CD4-positive, alpha-beta T cell (primary cell): ENCODE measurements around the gene RNU7-1. TPM values are rescaled to one million over a fixed set of nuclear protein-coding genes. Genes with fewer than 3 reads are reported as not detected.

Experiments
- ATAC-seq: fragments of 200-7000 bp; cut with Tn5 transposase; one replicate; pipeline ENCODE4 v1.10.0; 2022; ENCODE audit warnings: mild to moderate bottlenecking; ENCODE audit not compliant: poor library complexity
- CTCF ChIA-PET: fragments of 350-600 bp; sonication (Branson Sonifier 250); formaldehyde crosslinking; loops from one replicate; lab custom pipeline; 2021; ENCODE audit warnings: antibody characterized with exemption, inconsistent platforms; lab: Charles Lee
- POLR2A ChIA-PET: fragments of 350-600 bp; sonication (Branson Sonifier 250); formaldehyde crosslinking; loops from one replicate; lab custom pipeline; 2021; ENCODE audit warnings: antibody characterized with exemption, inconsistent platforms; lab: Charles Lee
- DNase-seq, 14 experiments: peaks; one replicate each; pipeline ENCODE4 v3.0.0-alpha.2; 2013 to 2020; ENCODE audit warnings: mixed read lengths in 2 of 14
- H3K27ac ChIP-seq, 2 donors: one replicate each; pipeline versions ENCODE4 v1.5.1 to v1.7.0; 2013; ENCODE audit warnings: low read length in 2 of 2, low read depth in 1 of 2, mild to moderate bottlenecking in 1 of 2
- H3K27me3 ChIP-seq, 2 experiments: 1 replicate in 1 of 2; 2 replicates in 1 of 2; pipeline versions ENCODE4 v1.6.1 to v1.7.0; 2013; ENCODE audit warnings: low read length in 2 of 2, control low read depth in 1 of 2, mild to moderate bottlenecking in 1 of 2, moderate library complexity in 1 of 2; ENCODE audit not compliant: insufficient read depth in 2 of 2, control insufficient read depth in 1 of 2
- H3K36me3 ChIP-seq: one replicate; pipeline ENCODE4 v1.6.1; 2013; ENCODE audit warnings: low read length, control low read depth; ENCODE audit not compliant: insufficient read depth
- H3K4me1 ChIP-seq: one replicate; pipeline ENCODE4 v1.6.1; 2013; ENCODE audit warnings: low read length, control low read depth; ENCODE audit not compliant: insufficient read depth
- H3K4me3 ChIP-seq: one replicate; pipeline ENCODE4 v1.5.1; 2013; ENCODE audit warnings: mild to moderate bottlenecking, low read length, moderate library complexity
- H3K9me3 ChIP-seq, 2 experiments: 1 replicate in 1 of 2; 2 replicates in 1 of 2; pipeline versions ENCODE4 v1.6.1 to v1.7.0; 2013; ENCODE audit warnings: low read length in 2 of 2, mild to moderate bottlenecking in 2 of 2, control low read depth in 1 of 2, moderate library complexity in 1 of 2; ENCODE audit not compliant: control insufficient read depth in 1 of 2, insufficient read depth in 1 of 2
- H3K27ac Mint-ChIP-seq: one replicate; pipeline ENCODE4 v1.8.0; 2020; ENCODE audit warnings: mixed read lengths
- H3K27me3 Mint-ChIP-seq: one replicate; pipeline ENCODE4 v1.8.0; 2021; ENCODE audit warnings: mixed read lengths
- H3K36me3 Mint-ChIP-seq: one replicate; pipeline ENCODE4 v1.8.0; 2021; ENCODE audit warnings: low read depth, mixed read lengths
- H3K4me1 Mint-ChIP-seq: one replicate; pipeline ENCODE4 v1.8.0; 2021; ENCODE audit warnings: low read depth, mixed read lengths
- H3K4me3 Mint-ChIP-seq: one replicate; pipeline ENCODE4 v1.8.0; 2020; ENCODE audit warnings: mild to moderate bottlenecking, mixed read lengths
- H3K9me3 Mint-ChIP-seq: one replicate; pipeline ENCODE4 v1.8.0; 2020; ENCODE audit warnings: mixed read lengths
- CTCF ChIP-seq: fragments of 200-600 bp; IDR thresholded peaks from one replicate; pipeline ENCODE4 v1.8.0; 2022; ENCODE audit warnings: antibody characterized with exemption, mild to moderate bottlenecking
- intact Hi-C, 2 experiments: fragments of 100-400 bp; cut with DNase I in 1 of 2; cut with micrococcal nuclease in 1 of 2; formaldehyde crosslinking; loops; one replicate each; pipeline versions ENCODE4 v1.15.1 to v1.9.0; 2023 to 2025; cut with DNase I, micrococcal nuclease
- total RNA-seq, 174 experiments: library from RNA in 2 of 174; stranded (reverse) in 2 of 174; gene quantifications; one replicate each; pipeline ENCODE4 v1.2.3 and lab custom pipeline; 2021 to 2026

RNU7-1 gene
- total RNA-seq, 2 experiments from 2014 or later = not detected

GRCh38 chr12:6914246-6914946 is 29.2 kb upstream of the RNU7-1 start, which contains the start of gene ENO2:
Gene ENO2, plus strand, starts transcription at chr12:6914580. Its CDS starts 1,253 bp downstream, at chr12:6915833.
- H3K36me3 ChIP-seq = peaks cover 26% of the 10 kb centered on the region
- intact Hi-C loops = loop anchor here in 1 of 2 experiments (5.0 kb wide), 1 partner anchor 42 kb away; the partner anchor contains the start of gene SPSB2
- no peak for TF ChIP-seq CTCF
- Mint-ChIP-seq H3K27ac (peak within 1 kb of the TSS; percentile 82), H3K27me3 (no peaks in the 10 kb centered on the region), H3K4me3 (peak within 1 kb of the TSS; percentile 94), H3K36me3 (peaks cover 32% of the 10 kb centered on the region), H3K9me3 (no peaks in the 10 kb centered on the region), H3K4me1 (peaks cover 31% of the 10 kb centered on the region)
- ChIA-PET POLR2A (interaction anchor here (0.6 to 5.4 kb wide), 22 partner anchors 9 to 421 kb away, joined by 3 to 35 read pairs (median 6); partner anchors contain the start of genes C12orf57, CD4, CDCA3 and COPS7A), CTCF (interaction anchor here (0.7 to 3.4 kb wide), 8 partner anchors 20 to 104 kb away, joined by 3 to 36 read pairs (median 4); partner anchors contain the start of genes C12orf57, LPCAT3, RNU7-1 and SPSB2)
- DNase-seq (peak; percentile 72 to 93 (median 86)), ATAC-seq (peak; percentile 93)
- H3K4me3 ChIP-seq = peak within 1 kb of the TSS; percentile 65
- H3K9me3 ChIP-seq = no peaks in the 10 kb centered on the region
- peaks cover 32% of the 10 kb centered on the region for H3K4me1 ChIP-seq
- H3K27me3 ChIP-seq = no peaks in the 10 kb centered on the region
- peak within 1 kb of the TSS; percentile 84 to 90 for H3K27ac ChIP-seq

GRCh38 chr12:6914947-6915788 is 28.4 kb upstream of the RNU7-1 start:
- intact Hi-C loops = loop anchor here in 1 of 2 experiments (5.0 kb wide), 1 partner anchor 43 kb away; the partner anchor contains the start of gene SPSB2
- ATAC-seq = no peak

More at GRCh38 chr12:6914947-6915788, 28.4 kb upstream of the RNU7-1 start:
- no peaks in the 10 kb centered on the region for H3K27me3 ChIP-seq
- Mint-ChIP-seq H3K27me3 (no peaks in the 10 kb centered on the region), H3K27ac (peak overlapping the region; percentile 82), H3K9me3 (no peaks in the 10 kb centered on the region), H3K36me3 (peaks cover 40% of the 10 kb centered on the region), H3K4me1 (peaks cover 31% of the 10 kb centered on the region), H3K4me3 (peak overlapping the region; percentile 94)
- TF ChIP-seq CTCF = no peak
- ChIA-PET POLR2A (interaction anchor here (0.7 to 5.4 kb wide), 17 partner anchors 10 to 422 kb away, joined by 3 to 35 read pairs (median 7); partner anchors contain the start of genes C12orf57, CD4, CDCA3 and COPS7A), CTCF (interaction anchor here (0.7 to 3.4 kb wide), 6 partner anchors 24 to 103 kb away, joined by 3 to 36 read pairs (median 5); partner anchors contain the start of genes C12orf57, LPCAT3, RNU7-1 and SPSB2)
- peak overlapping the region; percentile 65 for H3K4me3 ChIP-seq
- peak overlapping the region; percentile 5 to 90 for H3K27ac ChIP-seq
- H3K36me3 ChIP-seq = peaks cover 32% of the 10 kb centered on the region
- H3K4me1 ChIP-seq = peaks cover 32% of the 10 kb centered on the region
- DNase-seq = peak in 1 of 14 experiments; percentile 53
- H3K9me3 ChIP-seq = no peaks in the 10 kb centered on the region
